DND-41 (cell line): ENCODE measurements around the gene LRIG3.

Source experiments
- ATAC-seq: fragments of 200-7000 bp; cut with Tn5 transposase; 3 replicates; pipeline ENCODE4 v1.9.1; 2021; ENCODE audit warnings: low read depth; ENCODE audit not compliant: insufficient read depth
- DNase-seq: peaks from one replicate; pipeline ENCODE4 v3.0.0-alpha.2; 2020
- H2AFZ ChIP-seq: 2 replicates; pipeline ENCODE4 v1.6.0; 2012; ENCODE audit warnings: low read depth, low read length
- H3K27ac ChIP-seq: 2 replicates; pipeline ENCODE4 v1.5.1; 2012; ENCODE audit warnings: low read length, inconsistent platforms
- H3K27me3 ChIP-seq: fragments of 200-600 bp; sonication (generic); 2 replicates; pipeline ENCODE4 v1.6.0; 2012; ENCODE audit warnings: low read length, mild to moderate bottlenecking, inconsistent platforms; ENCODE audit not compliant: insufficient read depth, poor library complexity
- H3K36me3 ChIP-seq: 2 replicates; pipeline ENCODE4 v1.5.1; 2012; ENCODE audit warnings: low read length, inconsistent platforms; ENCODE audit not compliant: insufficient read depth
- H3K4me1 ChIP-seq: 2 replicates; pipeline ENCODE4 v1.5.1; 2012; ENCODE audit warnings: mild to moderate bottlenecking, low read length; ENCODE audit not compliant: insufficient read depth
- H3K4me2 ChIP-seq: 2 replicates; pipeline ENCODE4 v1.6.0; 2012; ENCODE audit warnings: mild to moderate bottlenecking, moderate library complexity, low read length, inconsistent platforms; ENCODE audit not compliant: insufficient read depth
- H3K4me3 ChIP-seq, 2 experiments: fragments of 200-600 bp in 1 of 2; shearing (Covaris generic) in 1 of 2; 2 replicates each; pipeline ENCODE4 v1.5.1; 2012 to 2016; ENCODE audit warnings: inconsistent platforms in 2 of 2, low read length in 2 of 2, mild to moderate bottlenecking in 2 of 2, low read depth in 1 of 2, moderate library complexity in 1 of 2
- H3K79me2 ChIP-seq: 2 replicates; pipeline ENCODE4 v1.6.0; 2012; ENCODE audit warnings: low read length, inconsistent platforms; ENCODE audit not compliant: insufficient read depth
- H3K9ac ChIP-seq: 2 replicates; pipeline ENCODE4 v1.6.0; 2012; ENCODE audit warnings: low read depth, mild to moderate bottlenecking, inconsistent platforms, low read length, moderate library complexity
- H3K9me3 ChIP-seq: 2 replicates; pipeline ENCODE4 v1.5.1; 2012; ENCODE audit warnings: low read length, moderate library complexity, mild to moderate bottlenecking, inconsistent platforms; ENCODE audit not compliant: insufficient read depth, severe bottlenecking
- H4K20me1 ChIP-seq: 2 replicates; pipeline ENCODE4 v1.6.0; 2012; ENCODE audit warnings: low read length; ENCODE audit not compliant: insufficient read depth
- EZH2 ChIP-seq: IDR thresholded peaks from 3 replicates; pipeline ENCODE4 v1.6.1; 2012; ENCODE audit warnings: borderline replicate concordance, low read depth, mild to moderate bottlenecking, moderate library complexity, low read length, inconsistent platforms; ENCODE audit not compliant: severe bottlenecking
- TF ChIP-seq, protein P1 (sequence below): IDR thresholded peaks from 2 replicates; pipeline ENCODE4 v1.5.1; 2012; ENCODE audit warnings: borderline replicate concordance, low read length, moderate library complexity, mild to moderate bottlenecking; ENCODE audit not compliant: poor library complexity, severe bottlenecking; ENCODE audit errors: extremely low read depth

LRIG3 gene

DNA sequence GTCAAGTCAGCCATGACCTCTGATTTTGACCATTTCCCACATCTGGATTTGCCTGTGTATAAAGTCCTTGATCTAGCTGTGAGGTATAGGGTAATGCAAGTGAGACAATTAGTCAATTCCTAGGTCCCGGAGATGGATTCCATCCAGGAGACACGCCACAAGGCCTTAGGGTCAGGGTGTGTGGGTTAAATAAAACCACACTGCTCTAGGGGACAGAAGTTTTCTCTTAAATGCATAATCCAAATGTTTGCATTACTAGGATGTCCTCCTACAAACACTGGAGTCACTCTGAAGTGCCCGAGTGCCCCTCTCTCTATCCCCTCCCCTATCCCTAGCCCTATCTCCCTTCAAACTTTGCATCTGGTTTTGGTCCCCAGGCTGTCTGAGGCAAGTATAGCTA lies 26.8 kb downstream of the LRIG3 start:
- Histone ChIP-seq H3K27me3 (no peaks in the 10 kb centered on the region), H4K20me1 (no peaks in the 10 kb centered on the region), H3K9ac (no peak overlapping the region), H3K79me2 (no peaks in the 10 kb centered on the region), H2AFZ (no peak overlapping the region), H3K4me1 (no peaks in the 10 kb centered on the region), H3K36me3 (no peaks in the 10 kb centered on the region), H3K4me2 (no peak overlapping the region), H3K27ac (no peak overlapping the region), H3K4me3 (no peak overlapping the region), H3K9me3 (no peaks in the 10 kb centered on the region)
- DNase-seq, result no peak
- no peak for ATAC-seq
- TF ChIP-seq, protein P1, sequence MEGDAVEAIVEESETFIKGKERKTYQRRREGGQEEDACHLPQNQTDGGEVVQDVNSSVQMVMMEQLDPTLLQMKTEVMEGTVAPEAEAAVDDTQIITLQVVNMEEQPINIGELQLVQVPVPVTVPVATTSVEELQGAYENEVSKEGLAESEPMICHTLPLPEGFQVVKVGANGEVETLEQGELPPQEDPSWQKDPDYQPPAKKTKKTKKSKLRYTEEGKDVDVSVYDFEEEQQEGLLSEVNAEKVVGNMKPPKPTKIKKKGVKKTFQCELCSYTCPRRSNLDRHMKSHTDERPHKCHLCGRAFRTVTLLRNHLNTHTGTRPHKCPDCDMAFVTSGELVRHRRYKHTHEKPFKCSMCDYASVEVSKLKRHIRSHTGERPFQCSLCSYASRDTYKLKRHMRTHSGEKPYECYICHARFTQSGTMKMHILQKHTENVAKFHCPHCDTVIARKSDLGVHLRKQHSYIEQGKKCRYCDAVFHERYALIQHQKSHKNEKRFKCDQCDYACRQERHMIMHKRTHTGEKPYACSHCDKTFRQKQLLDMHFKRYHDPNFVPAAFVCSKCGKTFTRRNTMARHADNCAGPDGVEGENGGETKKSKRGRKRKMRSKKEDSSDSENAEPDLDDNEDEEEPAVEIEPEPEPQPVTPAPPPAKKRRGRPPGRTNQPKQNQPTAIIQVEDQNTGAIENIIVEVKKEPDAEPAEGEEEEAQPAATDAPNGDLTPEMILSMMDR, result no peak
- no peak for TF ChIP-seq EZH2

DNA sequence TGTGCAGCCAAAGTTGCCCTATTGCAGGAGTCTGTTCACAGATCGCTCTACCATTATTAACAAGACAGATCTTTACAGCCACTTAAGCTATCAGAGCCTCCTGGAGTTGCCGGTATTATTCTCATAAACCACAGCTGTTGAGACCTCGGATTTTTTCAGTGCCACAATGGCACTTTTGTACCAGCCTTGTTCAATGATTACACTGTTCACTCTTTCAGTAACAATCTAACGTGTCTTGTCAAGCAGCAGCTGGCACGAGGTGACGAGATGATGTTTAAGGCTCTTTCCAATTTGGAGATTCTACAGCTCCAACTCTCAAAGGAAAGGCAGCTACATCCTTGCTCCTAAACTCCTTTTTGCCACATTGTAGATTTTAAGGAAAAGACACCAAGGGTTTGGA lies 30.7 kb downstream of the LRIG3 start:
- Histone ChIP-seq H3K4me3 (no peak overlapping the region), H2AFZ (no peak overlapping the region)

DNA sequence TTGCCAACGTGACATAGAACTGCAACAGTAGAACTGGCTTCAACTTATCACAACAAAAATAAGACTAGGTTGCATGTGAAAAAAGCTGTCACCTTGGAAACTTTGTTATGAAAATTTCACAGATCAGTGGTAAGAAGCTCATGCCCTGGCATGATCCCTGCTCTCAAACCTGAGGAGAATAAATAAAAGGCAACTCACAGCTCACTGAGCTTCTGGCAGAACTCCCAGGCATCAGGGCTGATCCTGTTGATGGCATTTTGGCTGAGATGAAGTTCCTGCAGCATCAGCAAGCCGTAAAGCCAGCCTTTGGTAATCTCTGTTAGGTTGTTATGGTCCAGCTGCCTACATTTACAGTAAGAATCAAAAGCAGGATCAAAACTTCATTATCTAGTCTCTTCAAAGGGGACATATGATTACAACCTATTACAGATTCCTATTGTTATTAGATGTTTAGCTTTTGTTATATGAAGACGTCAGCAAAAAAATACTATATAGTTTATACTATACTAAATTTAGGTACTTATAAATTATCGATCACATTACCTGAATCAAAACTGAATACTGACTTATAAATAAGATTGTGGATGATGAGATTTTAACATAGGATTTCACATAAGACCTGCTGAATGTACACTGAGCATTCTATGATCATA lies 32.0 kb downstream of the LRIG3 start:
- Histone ChIP-seq H3K4me1 (no peaks in the 10 kb centered on the region), H3K36me3 (no peaks in the 10 kb centered on the region), H3K79me2 (no peaks in the 10 kb centered on the region), H3K4me2 (no peak overlapping the region), H4K20me1 (no peaks in the 10 kb centered on the region), H3K27ac (no peak overlapping the region), H3K9me3 (no peaks in the 10 kb centered on the region), H3K4me3 (no peak overlapping the region), H2AFZ (no peak overlapping the region), H3K9ac (no peak overlapping the region), H3K27me3 (no peaks in the 10 kb centered on the region)
- no peak for DNase-seq
- no peak for TF ChIP-seq EZH2
- TF ChIP-seq, protein P1, result no peak
- no peak for ATAC-seq

More for the DNA sequence above, 30.7 kb downstream of the LRIG3 start:
- no peak overlapping the region for H3K27ac ChIP-seq
- no peaks in the 10 kb centered on the region for H3K79me2 ChIP-seq
- no peaks in the 10 kb centered on the region for H3K4me1 ChIP-seq
- DNase-seq (no peak), ATAC-seq (no peak)
- no peak for TF ChIP-seq EZH2
- TF ChIP-seq, protein P1, result no peak
- H3K27me3 ChIP-seq, result no peaks in the 10 kb centered on the region
- H3K9ac ChIP-seq, result no peak overlapping the region
- H3K4me2 ChIP-seq, result no peak overlapping the region
- no peaks in the 10 kb centered on the region for H3K36me3 ChIP-seq
- H3K9me3 ChIP-seq, result no peaks in the 10 kb centered on the region
- no peaks in the 10 kb centered on the region for H4K20me1 ChIP-seq

DNA sequence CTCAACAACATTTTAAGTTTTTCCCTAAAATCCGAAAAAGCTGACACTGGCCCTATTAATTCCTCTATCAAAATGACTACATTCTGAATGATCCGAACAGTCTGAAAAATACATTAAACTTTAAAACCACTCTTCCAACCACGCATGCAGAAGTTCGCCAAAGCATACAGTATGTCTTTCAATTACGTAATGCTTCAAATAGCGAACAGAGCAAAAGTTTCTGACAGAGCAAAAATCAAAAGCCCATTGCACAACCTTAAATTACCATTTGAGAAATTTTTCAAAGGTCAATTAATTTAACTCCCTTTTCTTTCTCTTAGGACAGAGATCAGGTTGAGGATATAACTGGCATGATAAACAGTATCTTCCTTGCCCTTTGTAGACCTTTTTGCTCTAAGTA lies 33.2 kb downstream of the LRIG3 start:
- no peaks in the 10 kb centered on the region for H3K79me2 ChIP-seq
- ATAC-seq, result no peak
- no peaks in the 10 kb centered on the region for H3K27me3 ChIP-seq
- TF ChIP-seq EZH2, result no peak
- TF ChIP-seq, protein P1, result no peak
- H3K4me1 ChIP-seq, result no peaks in the 10 kb centered on the region
- H3K4me3 ChIP-seq, result no peak overlapping the region
- DNase-seq, result no peak
- no peaks in the 10 kb centered on the region for H3K9me3 ChIP-seq
- H3K4me2 ChIP-seq, result no peak overlapping the region
- H4K20me1 ChIP-seq, result no peaks in the 10 kb centered on the region
- H2AFZ ChIP-seq, result no peak overlapping the region
- H3K27ac ChIP-seq, result no peak overlapping the region
- H3K36me3 ChIP-seq, result no peaks in the 10 kb centered on the region
- H3K9ac ChIP-seq, result no peak overlapping the region
